Liver (tissue), 9 donors: ENCODE results near the gene LCP1. TPM values are rescaled to one million over a fixed set of nuclear protein-coding genes. Genes with fewer than 3 reads are reported as not detected.

Experiments
- DNase-seq: peaks from one replicate; pipeline ENCODE4 v3.0.0-alpha.2; 2017; ENCODE audit warnings: low spot score
- H3K27ac ChIP-seq, 2 donors: one replicate each; pipeline ENCODE4 v1.7.0; 2013; ENCODE audit warnings: inconsistent platforms in 2 of 2, low read length in 2 of 2, control low read depth in 1 of 2, low read depth in 1 of 2, mild to moderate bottlenecking in 1 of 2
- H3K27me3 ChIP-seq, 4 donors: one replicate each; pipeline versions ENCODE4 v1.6.1 to v1.7.0; 2013; ENCODE audit warnings: low read length in 3 of 4, inconsistent platforms in 1 of 4, mild to moderate bottlenecking in 1 of 4, moderate library complexity in 1 of 4; ENCODE audit not compliant: control insufficient read depth in 4 of 4, insufficient read depth in 4 of 4
- H3K36me3 ChIP-seq, 4 donors: one replicate each; pipeline versions ENCODE4 v1.6.1 to v1.7.0; 2013; ENCODE audit warnings: low read length in 3 of 4, mild to moderate bottlenecking in 3 of 4, low read depth in 1 of 4, moderate library complexity in 1 of 4; ENCODE audit not compliant: control insufficient read depth in 4 of 4, insufficient read depth in 3 of 4
- H3K4me1 ChIP-seq, 4 donors: one replicate each; pipeline versions ENCODE4 v1.6.1 to v1.7.0; 2013; ENCODE audit warnings: low read length in 3 of 4, mild to moderate bottlenecking in 3 of 4, moderate library complexity in 1 of 4; ENCODE audit not compliant: control insufficient read depth in 4 of 4, insufficient read depth in 4 of 4
- H3K4me3 ChIP-seq, 3 donors: one replicate each; pipeline versions ENCODE4 v1.6.1 to v1.7.0; 2013; ENCODE audit warnings: low read length in 3 of 3, control low read depth in 1 of 3, low read depth in 1 of 3, mild to moderate bottlenecking in 1 of 3
- H3K9ac ChIP-seq, 2 donors: one replicate each; pipeline ENCODE4 v1.7.0; 2013; ENCODE audit warnings: low read length in 2 of 2, mild to moderate bottlenecking in 2 of 2, moderate library complexity in 2 of 2, control low read depth in 1 of 2, low read depth in 1 of 2
- H3K9me3 ChIP-seq, 4 donors: one replicate each; pipeline versions ENCODE4 v1.6.1 to v1.7.0; 2013; ENCODE audit warnings: low read length in 3 of 4; ENCODE audit not compliant: control insufficient read depth in 4 of 4
- ATF3 ChIP-seq: IDR thresholded peaks from 2 replicates; pipeline ENCODE4 v1.6.1; 2016; ENCODE audit warnings: antibody characterized with exemption
- CTCF ChIP-seq: fragments of 150-350 bp; IDR thresholded peaks from 2 replicates; pipeline ENCODE4 v1.5.1; 2017; ENCODE audit warnings: improper control_type of control experiment, low read depth, low read length; ENCODE audit not compliant: missing input control
- EGR1 ChIP-seq, 2 donors: IDR thresholded peaks; 2 replicates each; pipeline ENCODE4 v1.6.1; 2016 to 2018; ENCODE audit warnings: antibody characterized with exemption in 2 of 2, low read depth in 2 of 2
- FOXA1 ChIP-seq: IDR thresholded peaks from 2 replicates; pipeline ENCODE4 v1.6.1; 2016; ENCODE audit warnings: antibody characterized with exemption
- GABPA ChIP-seq, 2 donors: IDR thresholded peaks in 1 of 2; conservative IDR thresholded peaks in 1 of 2; 2 replicates each; pipeline ENCODE4 v1.6.1; 2016; ENCODE audit warnings: antibody characterized with exemption in 2 of 2, mild to moderate bottlenecking in 1 of 2, moderate library complexity in 1 of 2
- HNF4A ChIP-seq, 2 donors: conservative IDR thresholded peaks; 2 replicates each; pipeline ENCODE4 v1.6.1; 2016; ENCODE audit warnings: antibody characterized with exemption in 2 of 2, mild to moderate bottlenecking in 2 of 2
- HNF4G ChIP-seq: IDR thresholded peaks from 2 replicates; pipeline ENCODE4 v1.6.1; 2016; ENCODE audit warnings: antibody characterized with exemption
- JUND ChIP-seq, 2 donors: IDR thresholded peaks; 2 replicates each; pipeline ENCODE4 v1.6.1; 2016; ENCODE audit warnings: antibody characterized with exemption in 2 of 2
- MAX ChIP-seq: IDR thresholded peaks from 2 replicates; pipeline ENCODE4 v1.6.1; 2016; ENCODE audit warnings: antibody characterized with exemption
- NR2F2 ChIP-seq: IDR thresholded peaks from 2 replicates; pipeline ENCODE4 v1.6.1; 2016; ENCODE audit warnings: antibody characterized with exemption
- RAD21 ChIP-seq, 2 donors: IDR thresholded peaks; 2 replicates each; pipeline ENCODE4 v1.6.1; 2016; ENCODE audit warnings: antibody characterized with exemption in 2 of 2, mild to moderate bottlenecking in 2 of 2
- REST ChIP-seq: IDR thresholded peaks from 2 replicates; pipeline ENCODE4 v1.6.1; 2016; ENCODE audit warnings: antibody characterized with exemption, mild to moderate bottlenecking
- RXRA ChIP-seq, 2 donors: IDR thresholded peaks; 2 replicates each; pipeline ENCODE4 v1.6.1; 2017 to 2018; ENCODE audit warnings: antibody characterized with exemption in 2 of 2, mild to moderate bottlenecking in 1 of 2
- SP1 ChIP-seq: IDR thresholded peaks from 2 replicates; pipeline ENCODE4 v1.6.1; 2018; ENCODE audit warnings: antibody characterized with exemption, mild to moderate bottlenecking
- TAF1 ChIP-seq: conservative IDR thresholded peaks from 2 replicates; pipeline ENCODE4 v1.6.1; 2016; ENCODE audit warnings: antibody characterized with exemption, mild to moderate bottlenecking
- YY1 ChIP-seq: IDR thresholded peaks from 2 replicates; pipeline ENCODE4 v1.6.1; 2016; ENCODE audit warnings: antibody characterized with exemption, mild to moderate bottlenecking
- ZBTB33 ChIP-seq: IDR thresholded peaks from 2 replicates; pipeline ENCODE4 v1.6.1; 2016; ENCODE audit warnings: antibody characterized with exemption
- WGBS: extraction: QIAGEN DNeasy Blood & Tissue Kit; methylation state at CpG from one replicate; pipeline ENCODE4 v1.1.7; 2013; 5-methylcytosine and 5-hydroxymethylcytosine counted together
- polyA plus RNA-seq, 2 donors: library from polyadenylated mRNA; stranded (reverse) in 1 of 2; unstranded in 1 of 2; fragments of 200-250 nt in 1 of 2; fragments of >200 nt in 1 of 2; fragmentation: Nextera tagmentation in 1 of 2; extraction: Ambion mirVana in 1 of 2; gene quantifications; one replicate each; pipeline versions ENCODE4 v1.2.1 to v1.2.3, GENCODE V29; 2013 to 2015
- total RNA-seq, 2 donors: library from RNA; depleted of rRNA; stranded (reverse); fragments of >200 nt; gene quantifications; one replicate each; pipeline ENCODE4 v1.2.3, GENCODE V29; 2014
- donor health status: healthy.
- donor health status: healthy.
- donor health status: healthy.
- donor health status: healthy.
- donor health status: healthy.

Gene LCP1
- total and polyA plus RNA-seq, 4 donors = 12.6 to 90.6 (median 36.0) TPM

- H3K9me3 ChIP-seq = no peaks in the 10 kb centered on the region
- TF ChIP-seq SP1 (no peak), NR2F2 (no peak), HNF4A (conservative IDR thresholded peaks at IDR 0.05) (peak; percentile 27 to 44)
- no peak overlapping the region for H3K27ac ChIP-seq
- H3K4me1 ChIP-seq = peaks cover 6 to 40% (median 27%) of the 10 kb centered on the region in 4 donors
- H3K4me3 ChIP-seq = no peak overlapping the region
- DNase-seq = no peak
- H3K36me3 ChIP-seq = peaks cover 0 to 20% (median 11%) of the 10 kb centered on the region in 4 donors
- no peaks in the 10 kb centered on the region for H3K27me3 ChIP-seq
- H3K9ac ChIP-seq = no peak overlapping the region
- 80% methylated on average over 7 of the region's 7 CpGs for WGBS
Observed at GRCh38 chr13:46127358-46128023, 54.5 kb downstream of the LCP1 start.

GRCh38 chr13:46126552-46127357, 55.2 kb downstream of the LCP1 start:
- H3K4me1 ChIP-seq = peaks cover 6 to 46% (median 28%) of the 10 kb centered on the region in 4 donors
- no peaks in the 10 kb centered on the region for H3K27me3 ChIP-seq
- peaks cover 0 to 17% (median 9%) of the 10 kb centered on the region in 4 donors for H3K36me3 ChIP-seq
- DNase-seq = peak; percentile 81
- TF ChIP-seq YY1 = no peak
- TF ChIP-seq RAD21 (IDR thresholded peaks at IDR 0.05) = peak; percentile 97
- TF ChIP-seq JUND (IDR thresholded peaks at IDR 0.05) = no peak
- TF ChIP-seq NR2F2 = no peak
- TF ChIP-seq RXRA (IDR thresholded peaks at IDR 0.05) = peak in 1 of 2 donors; percentile 26
- TF ChIP-seq CTCF = peak; percentile 96
- no peak for TF ChIP-seq HNF4G
- no peak for TF ChIP-seq ATF3
- TF ChIP-seq MAX = no peak
- TF ChIP-seq SP1 = no peak
- TF ChIP-seq HNF4A (conservative IDR thresholded peaks at IDR 0.05) = peak; percentile 30 to 50
- no peak for TF ChIP-seq EGR1 (IDR thresholded peaks at IDR 0.05; ENCODE audit: low read depth in 2 of 2)
- no peak for TF ChIP-seq GABPA (IDR thresholded peaks at IDR 0.05 in 1 of 2, conservative IDR thresholded peaks at IDR 0.05 in 1 of 2)
- no peak for TF ChIP-seq TAF1
- TF ChIP-seq REST = no peak
- TF ChIP-seq FOXA1 = no peak
- no peak for TF ChIP-seq ZBTB33
- WGBS = 56% methylated on average over 6 of the region's 6 CpGs
- peak overlapping the region in 1 of 2 donors; percentile 39 for H3K27ac ChIP-seq
- no peak overlapping the region for H3K9ac ChIP-seq
- no peaks in the 10 kb centered on the region for H3K9me3 ChIP-seq
- no peak overlapping the region for H3K4me3 ChIP-seq
